HCT116 (cell line): ENCODE data around the gene NOL3.

Experiments used
- CEBPB ChIP-seq: IDR thresholded peaks from 2 replicates; pipeline ENCODE4 v1.6.1; 2012; ENCODE audit warnings: low read depth
- EZH2 ChIP-seq: fragments of 200-600 bp; sonication (generic); IDR thresholded peaks from 2 replicates; pipeline ENCODE4 v1.6.1; 2017; ENCODE audit warnings: antibody characterized with exemption, mixed run types
- FOSL1 ChIP-seq: IDR thresholded peaks from 2 replicates; pipeline ENCODE4 v1.6.1; 2012; ENCODE audit warnings: low read depth
- MAX ChIP-seq: IDR thresholded peaks from 2 replicates; pipeline ENCODE4 v1.6.1; 2012
- POLR2A ChIP-seq: IDR thresholded peaks from 2 replicates; pipeline ENCODE4 v1.7.0; 2011; ENCODE audit warnings: borderline replicate concordance; ENCODE audit not compliant: insufficient read depth, insufficient read length; ENCODE audit errors: extremely low read depth
- POLR2AphosphoS5 ChIP-seq: IDR thresholded peaks from 2 replicates; pipeline ENCODE4 v1.6.1; 2011; ENCODE audit warnings: mild to moderate bottlenecking, low read depth, low read length, moderate library complexity
- SP1 ChIP-seq: IDR thresholded peaks from 2 replicates; pipeline ENCODE4 v1.6.1; 2012; ENCODE audit warnings: low read depth
- ZNF274 ChIP-seq: fragments of 200-500 bp; sonication (Bioruptor generic); IDR thresholded peaks from 2 replicates; pipeline ENCODE4 v1.6.1; 2014; ENCODE audit warnings: mild to moderate bottlenecking, low read depth, low read length, inconsistent platforms
- TF ChIP-seq, protein P1 (sequence below), 3 experiments: fragments of 200-600 bp in 1 of 3; sonication (generic) in 1 of 3; IDR thresholded peaks in 2 of 3; conservative IDR thresholded peaks in 1 of 3; 2 replicates each; pipeline ENCODE4 v1.5.1; 2012 to 2017; ENCODE audit warnings: low read depth in 2 of 3, low read length in 2 of 3, antibody characterized with exemption in 1 of 3, borderline replicate concordance in 1 of 3, control low read depth in 1 of 3, mild to moderate bottlenecking in 1 of 3, mixed read lengths in 1 of 3, mixed run types in 1 of 3, moderate library complexity in 1 of 3; ENCODE audit not compliant: insufficient read depth in 1 of 3
- TF ChIP-seq, protein P2 (sequence below): IDR thresholded peaks from 2 replicates; pipeline ENCODE4 v1.6.1; 2012; ENCODE audit warnings: low read depth

DNA sequence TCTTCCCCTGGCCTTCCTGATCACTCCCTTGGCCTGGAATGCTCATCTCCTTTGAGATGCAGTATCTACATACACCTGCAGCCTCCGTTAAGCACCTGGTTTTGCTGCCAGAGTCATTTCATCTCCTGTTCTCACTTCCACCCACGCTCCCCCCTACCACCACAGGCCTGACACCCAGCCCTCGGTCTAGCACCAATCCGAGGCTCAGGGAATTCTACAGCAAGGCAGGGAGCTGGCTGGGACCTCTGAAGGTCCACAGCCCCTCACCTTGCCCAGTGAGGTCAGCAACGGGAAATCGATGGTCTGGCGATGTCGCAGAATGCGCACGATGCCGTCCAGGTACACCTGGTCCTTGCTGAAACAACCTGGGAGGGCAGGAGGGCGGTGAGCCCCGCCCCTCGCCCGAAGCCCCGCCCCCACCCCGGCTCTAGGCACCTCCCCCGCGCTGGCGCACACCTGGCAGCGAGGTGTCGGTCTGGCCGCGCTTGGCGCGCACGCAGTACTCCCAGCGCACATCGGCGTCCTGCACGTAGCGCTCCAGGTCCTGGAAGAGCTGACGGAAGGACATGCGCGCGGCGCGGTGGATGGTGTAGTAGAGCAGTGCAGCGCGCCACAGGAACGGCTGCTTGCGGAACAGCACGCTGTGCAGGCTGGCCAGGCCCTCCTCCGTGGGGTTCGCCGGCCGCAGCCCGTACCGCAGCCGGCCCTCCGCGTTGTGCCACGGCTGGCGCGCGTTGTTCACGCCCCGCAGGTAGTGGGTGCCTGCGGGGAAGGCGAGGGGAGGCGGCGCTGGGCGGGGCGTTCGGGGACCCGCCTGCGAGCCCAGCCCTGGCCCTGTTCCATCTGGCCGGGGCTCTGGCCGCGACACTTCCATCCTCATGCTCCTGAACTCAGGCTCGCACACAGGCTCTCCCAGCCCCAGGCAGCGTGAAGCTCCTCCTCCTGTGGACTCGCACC lies 7.7 kb downstream of the NOL3 start:
- TF ChIP-seq, protein P1, sequence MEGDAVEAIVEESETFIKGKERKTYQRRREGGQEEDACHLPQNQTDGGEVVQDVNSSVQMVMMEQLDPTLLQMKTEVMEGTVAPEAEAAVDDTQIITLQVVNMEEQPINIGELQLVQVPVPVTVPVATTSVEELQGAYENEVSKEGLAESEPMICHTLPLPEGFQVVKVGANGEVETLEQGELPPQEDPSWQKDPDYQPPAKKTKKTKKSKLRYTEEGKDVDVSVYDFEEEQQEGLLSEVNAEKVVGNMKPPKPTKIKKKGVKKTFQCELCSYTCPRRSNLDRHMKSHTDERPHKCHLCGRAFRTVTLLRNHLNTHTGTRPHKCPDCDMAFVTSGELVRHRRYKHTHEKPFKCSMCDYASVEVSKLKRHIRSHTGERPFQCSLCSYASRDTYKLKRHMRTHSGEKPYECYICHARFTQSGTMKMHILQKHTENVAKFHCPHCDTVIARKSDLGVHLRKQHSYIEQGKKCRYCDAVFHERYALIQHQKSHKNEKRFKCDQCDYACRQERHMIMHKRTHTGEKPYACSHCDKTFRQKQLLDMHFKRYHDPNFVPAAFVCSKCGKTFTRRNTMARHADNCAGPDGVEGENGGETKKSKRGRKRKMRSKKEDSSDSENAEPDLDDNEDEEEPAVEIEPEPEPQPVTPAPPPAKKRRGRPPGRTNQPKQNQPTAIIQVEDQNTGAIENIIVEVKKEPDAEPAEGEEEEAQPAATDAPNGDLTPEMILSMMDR (IDR thresholded peaks at IDR 0.05 in 2 of 3, conservative IDR thresholded peaks at IDR 0.05 in 1 of 3; ENCODE audit: borderline replicate concordance in 1 of 3, insufficient read depth in 1 of 3, low read depth in 2 of 3, low read length in 2 of 3), result 0 out of 6 replicates have a peak, but pooled peaks of 1 of the 3 experiments have one; percentile 6
- TF ChIP-seq POLR2AphosphoS5 (peak; percentile 95), ZNF274 (no peak), FOSL1 (no peak), CEBPB (no peak), EZH2 (no peak), POLR2A (peak; percentile 82), SP1 (no peak), MAX (no peak)
- TF ChIP-seq, protein P2, sequence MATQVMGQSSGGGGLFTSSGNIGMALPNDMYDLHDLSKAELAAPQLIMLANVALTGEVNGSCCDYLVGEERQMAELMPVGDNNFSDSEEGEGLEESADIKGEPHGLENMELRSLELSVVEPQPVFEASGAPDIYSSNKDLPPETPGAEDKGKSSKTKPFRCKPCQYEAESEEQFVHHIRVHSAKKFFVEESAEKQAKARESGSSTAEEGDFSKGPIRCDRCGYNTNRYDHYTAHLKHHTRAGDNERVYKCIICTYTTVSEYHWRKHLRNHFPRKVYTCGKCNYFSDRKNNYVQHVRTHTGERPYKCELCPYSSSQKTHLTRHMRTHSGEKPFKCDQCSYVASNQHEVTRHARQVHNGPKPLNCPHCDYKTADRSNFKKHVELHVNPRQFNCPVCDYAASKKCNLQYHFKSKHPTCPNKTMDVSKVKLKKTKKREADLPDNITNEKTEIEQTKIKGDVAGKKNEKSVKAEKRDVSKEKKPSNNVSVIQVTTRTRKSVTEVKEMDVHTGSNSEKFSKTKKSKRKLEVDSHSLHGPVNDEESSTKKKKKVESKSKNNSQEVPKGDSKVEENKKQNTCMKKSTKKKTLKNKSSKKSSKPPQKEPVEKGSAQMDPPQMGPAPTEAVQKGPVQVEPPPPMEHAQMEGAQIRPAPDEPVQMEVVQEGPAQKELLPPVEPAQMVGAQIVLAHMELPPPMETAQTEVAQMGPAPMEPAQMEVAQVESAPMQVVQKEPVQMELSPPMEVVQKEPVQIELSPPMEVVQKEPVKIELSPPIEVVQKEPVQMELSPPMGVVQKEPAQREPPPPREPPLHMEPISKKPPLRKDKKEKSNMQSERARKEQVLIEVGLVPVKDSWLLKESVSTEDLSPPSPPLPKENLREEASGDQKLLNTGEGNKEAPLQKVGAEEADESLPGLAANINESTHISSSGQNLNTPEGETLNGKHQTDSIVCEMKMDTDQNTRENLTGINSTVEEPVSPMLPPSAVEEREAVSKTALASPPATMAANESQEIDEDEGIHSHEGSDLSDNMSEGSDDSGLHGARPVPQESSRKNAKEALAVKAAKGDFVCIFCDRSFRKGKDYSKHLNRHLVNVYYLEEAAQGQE, result no peak
